ENCODE results near the gene RALGAPA1.

DNA sequence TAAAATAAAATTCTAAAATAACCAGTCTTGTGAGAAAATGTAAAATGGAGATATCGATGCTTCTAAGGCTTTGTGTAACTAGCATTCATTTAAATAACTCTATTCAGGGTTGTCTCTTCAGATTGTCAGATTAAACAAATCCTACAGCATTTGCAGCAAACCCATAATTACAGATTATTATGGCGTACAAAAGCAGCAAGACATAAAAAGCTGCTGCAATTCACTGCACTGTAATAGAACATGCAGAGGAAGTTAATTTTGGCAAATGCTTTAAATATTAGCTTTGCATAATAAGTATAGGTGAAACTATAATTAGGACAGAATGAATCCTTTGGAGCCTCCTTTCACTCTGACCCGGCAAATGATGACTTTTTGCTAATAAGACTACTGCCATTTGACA lies 176.8 kb downstream of the RALGAPA1 start:
- TF ChIP-seq POLR2A (IDR thresholded peaks at IDR 0.05; ENCODE audit: low read depth, low read length) = no peak
- no peak for TF ChIP-seq POLR2AphosphoS5 (IDR thresholded peaks at IDR 0.05; ENCODE audit: low read depth, low read length)

All from GM12892 (cell line).